SU-DHL-6 (cell line): ENCODE measurements around the gene GPX1.

ENCODE experiments used
- H2AFZ ChIP-seq: fragments of 200-600 bp; sonication (generic); 2 replicates; pipeline ENCODE4 v1.6.1; 2014; ENCODE audit warnings: low read depth, mild to moderate bottlenecking, moderate library complexity, mixed read lengths, antibody characterized with exemption, low read length; ENCODE audit not compliant: severe bottlenecking
- H3F3A ChIP-seq: fragments of 200-600 bp; shearing (Covaris generic); 2 replicates; pipeline ENCODE4 v1.6.0; 2016; ENCODE audit warnings: antibody characterized with exemption, mild to moderate bottlenecking; ENCODE audit not compliant: insufficient read depth
- H3K27ac ChIP-seq: fragments of 200-600 bp; sonication (generic); 2 replicates; pipeline ENCODE4 v1.5.1; 2016; ENCODE audit warnings: low read depth, mild to moderate bottlenecking, low read length, moderate library complexity, mixed read lengths
- H3K27me3 ChIP-seq: fragments of 200-600 bp; sonication (generic), shearing (Covaris generic); 2 replicates; pipeline ENCODE4 v1.6.0; 2014; ENCODE audit warnings: mild to moderate bottlenecking, low read length
- H3K36me3 ChIP-seq: fragments of 200-600 bp; sonication (generic); 2 replicates; pipeline ENCODE4 v1.6.1; 2014; ENCODE audit warnings: mild to moderate bottlenecking, low read length, mixed read lengths
- H3K4me2 ChIP-seq: fragments of 300-600, 200-600 bp; shearing (Covaris generic), sonication (generic); 2 replicates; pipeline ENCODE4 v1.6.0; 2014; ENCODE audit warnings: low read length, low read depth, mild to moderate bottlenecking; ENCODE audit not compliant: poor library complexity, severe bottlenecking
- H3K4me3 ChIP-seq: fragments of 200-600 bp; sonication (generic); 2 replicates; pipeline ENCODE4 v1.5.1; 2014; ENCODE audit warnings: antibody characterized with exemption, low read length, mild to moderate bottlenecking, mixed read lengths; ENCODE audit not compliant: insufficient read depth, poor library complexity, severe bottlenecking
- H3K79me2 ChIP-seq: fragments of 200-600 bp; sonication (generic); 2 replicates; pipeline ENCODE4 v1.6.1; 2014; ENCODE audit warnings: mild to moderate bottlenecking, low read length, moderate library complexity; ENCODE audit not compliant: insufficient read depth
- H3K9ac ChIP-seq: fragments of 200-600 bp; sonication (generic); 2 replicates; pipeline ENCODE4 v1.7.0; 2014; ENCODE audit warnings: mild to moderate bottlenecking, low read length
- H3K9me2 ChIP-seq: fragments of 200-600 bp; sonication (generic); replicated peaks from 2 replicates; pipeline ENCODE4 v1.6.1; 2014; ENCODE audit warnings: low read length; ENCODE audit not compliant: insufficient read depth
- H3K9me3 ChIP-seq: fragments of 200-600 bp; sonication (generic); 2 replicates; pipeline ENCODE4 v1.6.1; 2014; ENCODE audit warnings: low read length, mixed read lengths; ENCODE audit not compliant: insufficient read depth
- H4K20me1 ChIP-seq: fragments of 200-600 bp; sonication (generic); 2 replicates; pipeline ENCODE4 v1.6.1; 2014; ENCODE audit warnings: low read depth, mild to moderate bottlenecking, antibody characterized with exemption, low read length, moderate library complexity, mixed read lengths
- EZH2phosphoT487 ChIP-seq: fragments of 200-600 bp; sonication (generic), shearing (Covaris generic); conservative IDR thresholded peaks from 2 replicates; pipeline ENCODE4 v1.6.1; 2018; ENCODE audit warnings: mild to moderate bottlenecking, antibody characterized with exemption, low read length, moderate library complexity, mixed read lengths
- TF ChIP-seq, protein P1 (sequence below): fragments of 200-600 bp; sonication (generic); IDR thresholded peaks from one replicate; pipeline ENCODE4 v1.5.1; 2017; ENCODE audit warnings: antibody characterized with exemption, mild to moderate bottlenecking, low read length, moderate library complexity; ENCODE audit not compliant: insufficient read depth, poor library complexity, severe bottlenecking

Gene GPX1

DNA sequence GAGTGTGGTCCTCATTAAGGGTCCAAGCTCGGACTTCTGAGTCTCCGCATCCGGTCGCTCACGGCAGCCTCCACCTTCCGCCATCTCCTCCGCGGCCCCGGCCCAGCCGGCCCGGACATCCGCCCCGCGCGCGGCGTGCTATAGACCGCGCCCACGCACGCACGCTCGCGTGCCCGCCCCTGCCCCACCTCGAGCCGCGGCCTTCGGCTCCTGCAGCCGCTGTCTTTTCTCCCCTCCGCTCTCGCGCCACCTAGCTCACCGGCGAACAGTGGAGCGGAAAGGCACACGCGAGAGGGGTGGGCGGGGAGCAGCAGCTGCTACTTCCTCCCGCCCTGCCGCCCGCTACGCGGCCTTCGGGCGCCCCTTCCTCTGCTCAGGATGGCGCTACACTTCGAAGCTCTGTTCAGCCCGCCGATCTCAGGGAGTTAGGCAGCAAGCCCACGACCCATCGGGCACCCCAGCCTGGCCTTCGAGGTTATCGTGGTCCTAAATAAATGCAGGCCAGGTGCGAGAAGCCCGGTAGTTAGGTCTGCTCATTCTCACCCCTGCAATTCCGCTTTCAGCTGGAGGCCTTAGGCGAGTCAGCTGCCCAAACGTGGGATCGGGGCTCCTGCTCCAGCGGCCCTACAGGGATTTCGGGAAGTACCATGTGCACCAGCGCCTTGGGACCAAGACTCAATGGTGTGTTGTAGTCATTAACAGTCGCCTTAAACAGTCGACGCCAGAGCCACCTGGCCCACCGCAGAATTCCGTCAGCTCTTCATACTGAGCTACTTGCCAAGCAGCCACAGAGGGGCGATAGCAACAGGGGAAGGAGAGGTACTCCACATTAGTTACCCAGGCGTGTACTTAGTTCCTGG lies 18.0 kb downstream of the GPX1 start, which contains the start of gene USP4:
Gene USP4 (minus strand): TSS at position 113 of the 860 bp plus-strand sequence. CDS start 29 bp downstream, at position 84.
- Histone ChIP-seq H3K9ac (peak within 1 kb of the TSS; percentile 96), H3F3A (peaks cover 20% of the 10 kb centered on the region), H3K9me3 (no peaks in the 10 kb centered on the region), H3K9me2 (no peaks in the 10 kb centered on the region), H3K4me2 (peak within 1 kb of the TSS; percentile 98), H4K20me1 (no peaks in the 10 kb centered on the region), H3K27me3 (no peaks in the 10 kb centered on the region), H2AFZ (peak within 1 kb of the TSS; percentile 76), H3K36me3 (peaks cover 2% of the 10 kb centered on the region), H3K27ac (peak within 1 kb of the TSS; percentile 91), H3K79me2 (peaks cover 34% of the 10 kb centered on the region), H3K4me3 (peak within 1 kb of the TSS; percentile 98)
- no peak for TF ChIP-seq EZH2phosphoT487
- TF ChIP-seq, protein P1, sequence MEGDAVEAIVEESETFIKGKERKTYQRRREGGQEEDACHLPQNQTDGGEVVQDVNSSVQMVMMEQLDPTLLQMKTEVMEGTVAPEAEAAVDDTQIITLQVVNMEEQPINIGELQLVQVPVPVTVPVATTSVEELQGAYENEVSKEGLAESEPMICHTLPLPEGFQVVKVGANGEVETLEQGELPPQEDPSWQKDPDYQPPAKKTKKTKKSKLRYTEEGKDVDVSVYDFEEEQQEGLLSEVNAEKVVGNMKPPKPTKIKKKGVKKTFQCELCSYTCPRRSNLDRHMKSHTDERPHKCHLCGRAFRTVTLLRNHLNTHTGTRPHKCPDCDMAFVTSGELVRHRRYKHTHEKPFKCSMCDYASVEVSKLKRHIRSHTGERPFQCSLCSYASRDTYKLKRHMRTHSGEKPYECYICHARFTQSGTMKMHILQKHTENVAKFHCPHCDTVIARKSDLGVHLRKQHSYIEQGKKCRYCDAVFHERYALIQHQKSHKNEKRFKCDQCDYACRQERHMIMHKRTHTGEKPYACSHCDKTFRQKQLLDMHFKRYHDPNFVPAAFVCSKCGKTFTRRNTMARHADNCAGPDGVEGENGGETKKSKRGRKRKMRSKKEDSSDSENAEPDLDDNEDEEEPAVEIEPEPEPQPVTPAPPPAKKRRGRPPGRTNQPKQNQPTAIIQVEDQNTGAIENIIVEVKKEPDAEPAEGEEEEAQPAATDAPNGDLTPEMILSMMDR: peak; percentile 39

DNA sequence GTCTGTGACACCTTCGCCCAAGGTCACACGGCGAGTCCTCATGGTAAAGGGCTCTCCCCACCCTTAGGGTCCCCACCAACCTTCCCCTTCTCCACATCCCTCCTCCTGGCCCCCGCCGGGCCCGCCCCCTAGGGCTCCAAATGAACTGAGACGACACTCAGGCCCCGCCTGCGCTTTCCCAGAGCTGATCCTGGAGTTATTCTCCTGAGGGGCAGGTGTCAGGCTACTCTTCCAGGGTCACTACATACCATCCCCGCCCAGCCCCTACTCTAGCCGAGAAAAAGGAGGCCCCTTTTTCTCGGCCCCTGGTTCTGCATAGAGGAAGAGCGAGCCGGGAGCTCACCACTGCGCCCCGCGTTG lies 18.6 kb downstream of the GPX1 start:
- H3K27ac ChIP-seq: peak overlapping the region; percentile 91
- H3K9me2 ChIP-seq: no peaks in the 10 kb centered on the region
- no peaks in the 10 kb centered on the region for H3K27me3 ChIP-seq
- peak overlapping the region; percentile 76 for H2AFZ ChIP-seq
- no peaks in the 10 kb centered on the region for H4K20me1 ChIP-seq
- H3K36me3 ChIP-seq: peaks cover 6% of the 10 kb centered on the region
- peak overlapping the region; percentile 98 for H3K4me2 ChIP-seq
- H3K79me2 ChIP-seq: peaks cover 34% of the 10 kb centered on the region
- TF ChIP-seq, protein P1: no peak
- TF ChIP-seq EZH2phosphoT487: no peak
- H3K4me3 ChIP-seq: peak overlapping the region; percentile 98
- H3F3A ChIP-seq: peaks cover 20% of the 10 kb centered on the region
- H3K9ac ChIP-seq: peak overlapping the region; percentile 96
- no peaks in the 10 kb centered on the region for H3K9me3 ChIP-seq

GRCh38 chr3:49333916-49334633 lies 24.1 kb downstream of the GPX1 start:
- no peak overlapping the region for H3K4me2 ChIP-seq
- peaks cover 4% of the 10 kb centered on the region; the same call in 1 of the 2 replicates for H3F3A ChIP-seq
- TF ChIP-seq, protein P1: no peak
- no peak for TF ChIP-seq EZH2phosphoT487
- no peak overlapping the region for H2AFZ ChIP-seq
- H3K9ac ChIP-seq: no peak overlapping the region
- no peak overlapping the region for H3K27ac ChIP-seq
- no peaks in the 10 kb centered on the region for H3K9me3 ChIP-seq
- H4K20me1 ChIP-seq: no peaks in the 10 kb centered on the region
- no peaks in the 10 kb centered on the region for H3K27me3 ChIP-seq
- no peak overlapping the region for H3K4me3 ChIP-seq
- no peaks in the 10 kb centered on the region for H3K9me2 ChIP-seq
- peaks cover 32% of the 10 kb centered on the region for H3K79me2 ChIP-seq
- peaks cover 15% of the 10 kb centered on the region for H3K36me3 ChIP-seq
